GM20000 (cell line): ENCODE measurements around the gene LIN54.

Experiments
- DNase-seq: peaks from one replicate; pipeline ENCODE4 v3.0.0; 2012; ENCODE audit warnings: low spot score
- TF ChIP-seq, protein P1 (sequence below): IDR thresholded peaks from 2 replicates; pipeline ENCODE4 v1.5.1; 2012; ENCODE audit warnings: mild to moderate bottlenecking, control low read depth; ENCODE audit errors: extremely low read depth, missing control alignments

LIN54 gene

GRCh38 chr4:82984459-82984858 lies 26.2 kb downstream of the LIN54 start:
- DNase-seq, result no peak
- TF ChIP-seq, protein P1, sequence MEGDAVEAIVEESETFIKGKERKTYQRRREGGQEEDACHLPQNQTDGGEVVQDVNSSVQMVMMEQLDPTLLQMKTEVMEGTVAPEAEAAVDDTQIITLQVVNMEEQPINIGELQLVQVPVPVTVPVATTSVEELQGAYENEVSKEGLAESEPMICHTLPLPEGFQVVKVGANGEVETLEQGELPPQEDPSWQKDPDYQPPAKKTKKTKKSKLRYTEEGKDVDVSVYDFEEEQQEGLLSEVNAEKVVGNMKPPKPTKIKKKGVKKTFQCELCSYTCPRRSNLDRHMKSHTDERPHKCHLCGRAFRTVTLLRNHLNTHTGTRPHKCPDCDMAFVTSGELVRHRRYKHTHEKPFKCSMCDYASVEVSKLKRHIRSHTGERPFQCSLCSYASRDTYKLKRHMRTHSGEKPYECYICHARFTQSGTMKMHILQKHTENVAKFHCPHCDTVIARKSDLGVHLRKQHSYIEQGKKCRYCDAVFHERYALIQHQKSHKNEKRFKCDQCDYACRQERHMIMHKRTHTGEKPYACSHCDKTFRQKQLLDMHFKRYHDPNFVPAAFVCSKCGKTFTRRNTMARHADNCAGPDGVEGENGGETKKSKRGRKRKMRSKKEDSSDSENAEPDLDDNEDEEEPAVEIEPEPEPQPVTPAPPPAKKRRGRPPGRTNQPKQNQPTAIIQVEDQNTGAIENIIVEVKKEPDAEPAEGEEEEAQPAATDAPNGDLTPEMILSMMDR, result no peak

GRCh38 chr4:82983444-82983843 lies 27.2 kb downstream of the LIN54 start:
- TF ChIP-seq, protein P1, result no peak
- no peak for DNase-seq

- no peak for DNase-seq
These were observed 29.5 kb downstream of the LIN54 start for GRCh38 chr4:82981138-82981537.

GRCh38 chr4:82975792-82976191 lies 34.8 kb downstream of the LIN54 start:
- TF ChIP-seq, protein P1, result no peak
- DNase-seq, result no peak

More at GRCh38 chr4:82981138-82981537, 29.5 kb downstream of the LIN54 start:
- TF ChIP-seq, protein P1, result no peak

DNA sequence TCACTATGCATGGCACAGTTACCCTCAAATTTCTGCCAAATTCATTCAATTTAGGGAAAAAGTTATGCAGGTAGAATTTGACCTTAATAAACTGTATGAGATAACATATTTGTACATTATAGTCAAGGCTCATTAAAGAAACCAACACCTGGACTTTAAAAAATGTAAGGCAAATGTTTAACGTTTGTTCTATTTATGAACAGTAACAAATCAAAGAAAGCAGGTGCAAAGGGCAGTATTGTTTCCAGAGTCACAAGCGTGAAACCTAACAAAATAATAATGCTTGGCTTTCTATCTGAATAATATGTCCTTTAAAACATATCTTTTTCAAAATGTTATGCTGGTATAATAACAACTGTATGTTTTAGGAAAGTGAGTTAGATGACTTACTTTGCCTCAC lies 41.2 kb downstream of the LIN54 start:
- TF ChIP-seq, protein P1, result no peak
- no peak for DNase-seq

- TF ChIP-seq, protein P1, result no peak
- DNase-seq, result peak; percentile 10
These were observed 41.7 kb downstream of the LIN54 start for GRCh38 chr4:82968972-82969371.

DNA sequence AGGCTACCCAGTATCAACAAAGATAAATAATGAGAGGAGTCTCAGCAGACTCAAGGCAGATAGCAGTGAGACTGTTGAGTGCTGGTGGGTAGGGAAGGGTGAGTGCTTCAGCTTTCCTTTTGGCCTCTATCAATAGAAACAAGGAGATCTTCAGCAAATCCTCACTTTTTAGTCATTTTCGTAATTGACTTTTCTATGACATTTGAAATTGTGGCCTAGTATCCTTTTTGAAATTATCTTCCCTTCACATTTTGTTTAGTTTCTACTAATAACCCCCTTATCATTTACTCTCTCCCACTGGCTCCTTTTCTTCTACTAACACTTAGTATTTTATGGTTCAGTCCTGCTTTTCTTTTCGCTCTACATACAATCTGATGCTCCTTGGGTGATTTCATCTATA lies 44.9 kb downstream of the LIN54 start:
- TF ChIP-seq, protein P1, result no peak
- no peak for DNase-seq
